H1 (cell line): ENCODE data around the gene TBL1Y. TPM values are rescaled to one million over a fixed set of nuclear protein-coding genes. Genes with fewer than 3 reads are reported as not detected.

Experiments used
- CTCF ChIA-PET: fragments of 300-600 bp; sonication (Branson Sonifier 250); formaldehyde crosslinking; loops from one replicate; lab custom pipeline; 2021; ENCODE audit not compliant: partially characterized antibody; lab: Charles Lee
- POLR2A ChIA-PET: fragments of 300-600 bp; sonication (Branson Sonifier 250); formaldehyde crosslinking; loops from one replicate; lab custom pipeline; 2021; ENCODE audit warnings: inconsistent platforms; ENCODE audit not compliant: partially characterized antibody; lab: Charles Lee
- DNase-seq, 2 experiments: peaks; one replicate each; pipeline versions ENCODE4 v3.0.0 to v3.0.0-alpha.2; 2010 to 2022; ENCODE audit warnings: low spot score in 2 of 2, low read depth in 1 of 2, mixed read lengths in 1 of 2
- FAIRE-seq: peaks from 2 replicates; lab custom pipeline; 2011; peaks lifted over from hg19 to GRCh38; lab: Jason Lieb, UNC
- H2AFZ ChIP-seq: 2 replicates; pipeline ENCODE4 v1.8.1; 2012; ENCODE audit warnings: low read length, inconsistent platforms
- H2AK5ac ChIP-seq: 2 replicates; pipeline ENCODE4 v1.6.1; 2013; ENCODE audit warnings: low read depth, low read length
- H2BK120ac ChIP-seq: replicated peaks from 2 replicates; pipeline ENCODE3; 2013; ENCODE audit warnings: low read depth, low read length, inconsistent platforms
- H2BK12ac ChIP-seq: 2 replicates; pipeline ENCODE4 v1.6.1; 2013; ENCODE audit warnings: low read depth, low read length
- H2BK15ac ChIP-seq: 2 replicates; pipeline ENCODE4 v1.6.1; 2013; ENCODE audit warnings: low read length
- H2BK20ac ChIP-seq: 2 replicates; pipeline ENCODE4 v1.6.1; 2013; ENCODE audit warnings: low read length
- H2BK5ac ChIP-seq: 2 replicates; pipeline ENCODE4 v1.6.1; 2013; ENCODE audit warnings: low read depth, low read length
- H3K14ac ChIP-seq: 2 replicates; pipeline ENCODE4 v1.6.1; 2013; ENCODE audit warnings: inconsistent platforms; ENCODE audit not compliant: insufficient read length
- H3K18ac ChIP-seq: 2 replicates; pipeline ENCODE4 v1.6.1; 2013; ENCODE audit warnings: low read length; ENCODE audit errors: extremely low read depth
- H3K23ac ChIP-seq: 2 replicates; pipeline ENCODE4 v1.6.1; 2013; ENCODE audit warnings: inconsistent platforms; ENCODE audit not compliant: insufficient read length
- H3K23me2 ChIP-seq: 2 replicates; pipeline ENCODE4 v1.6.1; 2013; ENCODE audit warnings: low read depth, low read length
- H3K27ac ChIP-seq: 2 replicates; pipeline ENCODE4 v1.6.1; 2011; ENCODE audit warnings: low read depth, low read length, inconsistent platforms
- H3K27me3 ChIP-seq, 4 experiments: replicated peaks in 1 of 4; 1 replicate in 1 of 4; 2 replicates in 3 of 4; pipeline versions ENCODE4 v1.6.1 to v1.8.1; 2011 to 2013; ENCODE audit warnings: low read length in 3 of 4, mild to moderate bottlenecking in 3 of 4, inconsistent platforms in 2 of 4, mixed read lengths in 2 of 4, moderate library complexity in 1 of 4; ENCODE audit not compliant: control insufficient read depth in 3 of 4, insufficient read depth in 3 of 4; ENCODE audit errors: extremely low read depth in 1 of 4
- H3K36me3 ChIP-seq, 4 experiments: 2 replicates each; pipeline versions ENCODE4 v1.6.1 to v1.8.1; 2011 to 2013; ENCODE audit warnings: mild to moderate bottlenecking in 4 of 4, low read length in 3 of 4, moderate library complexity in 2 of 4, control low read depth in 1 of 4, inconsistent platforms in 1 of 4; ENCODE audit not compliant: insufficient read depth in 4 of 4, control insufficient read depth in 2 of 4
- H3K4ac ChIP-seq: replicated peaks from 2 replicates; pipeline ENCODE3; 2013; ENCODE audit warnings: low read length, low read depth, mixed read lengths, inconsistent platforms; ENCODE audit not compliant: insufficient read length
- H3K4me1 ChIP-seq, 4 experiments: replicated peaks in 1 of 4; 1 replicate in 1 of 4; 2 replicates in 3 of 4; pipeline versions ENCODE4 v1.6.1 to v1.8.1; 2011 to 2013; ENCODE audit warnings: low read length in 3 of 4, inconsistent platforms in 2 of 4, mixed read lengths in 1 of 4; ENCODE audit not compliant: insufficient read depth in 4 of 4, control insufficient read depth in 3 of 4
- H3K4me2 ChIP-seq, 2 experiments: 2 replicates each; pipeline versions ENCODE4 v1.6.1 to v1.8.1; 2011 to 2013; ENCODE audit warnings: low read depth in 2 of 2, low read length in 2 of 2, control low read depth in 1 of 2, inconsistent platforms in 1 of 2, mild to moderate bottlenecking in 1 of 2; ENCODE audit not compliant: insufficient read depth in 1 of 2
- H3K4me3 ChIP-seq, 4 experiments: fragments of 200-600, 300-600 bp in 1 of 4; sonication (generic), shearing (Covaris generic), sonication (Bioruptor Twin) in 1 of 4; 2 replicates each; pipeline versions ENCODE4 v1.5.1 to v1.8.1; 2011 to 2016; ENCODE audit warnings: low read length in 4 of 4, low read depth in 3 of 4, control low read depth in 2 of 4, inconsistent platforms in 2 of 4, mild to moderate bottlenecking in 2 of 4, mixed read lengths in 1 of 4, moderate library complexity in 1 of 4; ENCODE audit not compliant: insufficient read depth in 2 of 4; ENCODE audit errors: extremely low read depth in 1 of 4
- H3K56ac ChIP-seq: replicated peaks from 2 replicates; pipeline ENCODE3; 2013; ENCODE audit warnings: low read depth, mild to moderate bottlenecking, mixed read lengths, low read length, inconsistent platforms; ENCODE audit not compliant: insufficient read length
- H3K79me1 ChIP-seq: 2 replicates; pipeline ENCODE4 v1.6.1; 2013; ENCODE audit warnings: low read depth, low read length, control low read depth
- H3K79me2 ChIP-seq, 2 experiments: 2 replicates each; pipeline versions ENCODE4 v1.6.1 to v1.8.1; 2012 to 2013; ENCODE audit warnings: low read length in 2 of 2, mild to moderate bottlenecking in 2 of 2, inconsistent platforms in 1 of 2; ENCODE audit not compliant: insufficient read depth in 2 of 2, control insufficient read depth in 1 of 2
- H3K9ac ChIP-seq, 4 experiments: replicated peaks in 1 of 4; 1 replicate in 1 of 4; 2 replicates in 3 of 4; pipeline versions ENCODE4 v1.6.1 to v1.8.1; 2011 to 2013; ENCODE audit warnings: low read depth in 3 of 4, low read length in 3 of 4, control low read depth in 2 of 4, mild to moderate bottlenecking in 2 of 4, moderate library complexity in 2 of 4, inconsistent platforms in 1 of 4; ENCODE audit errors: extremely low read depth in 1 of 4
- H3K9me3 ChIP-seq, 2 experiments: 2 replicates each; pipeline versions ENCODE4 v1.6.1 to v1.8.1; 2012 to 2013; ENCODE audit warnings: mild to moderate bottlenecking in 2 of 2, moderate library complexity in 2 of 2, control low read depth in 1 of 2, inconsistent platforms in 1 of 2, low read depth in 1 of 2, low read length in 1 of 2, mixed read lengths in 1 of 2; ENCODE audit not compliant: insufficient read depth in 2 of 2
- H4K20me1 ChIP-seq, 2 experiments: replicated peaks in 1 of 2; 2 replicates each; pipeline versions ENCODE3 to v1.8.1; 2011 to 2013; ENCODE audit warnings: inconsistent platforms in 2 of 2, low read length in 2 of 2, mild to moderate bottlenecking in 1 of 2; ENCODE audit not compliant: insufficient read depth in 2 of 2, control insufficient read depth in 1 of 2
- H4K5ac ChIP-seq: 2 replicates; pipeline ENCODE4 v1.6.1; 2013; ENCODE audit warnings: low read length, low read depth, mixed read lengths, inconsistent platforms; ENCODE audit not compliant: insufficient read length
- H4K8ac ChIP-seq: 2 replicates; pipeline ENCODE4 v1.8.0; 2013; ENCODE audit warnings: mild to moderate bottlenecking, moderate library complexity, low read length, inconsistent platforms; ENCODE audit not compliant: insufficient read depth; ENCODE audit errors: extremely low read depth
- H4K91ac ChIP-seq: replicated peaks from 2 replicates; pipeline ENCODE3; 2013; ENCODE audit warnings: low read length, mixed read lengths, inconsistent platforms; ENCODE audit not compliant: insufficient read length
- CTBP2 ChIP-seq: IDR thresholded peaks from 2 replicates; pipeline ENCODE4 v1.7.0; 2011; ENCODE audit warnings: borderline replicate concordance, mild to moderate bottlenecking, moderate library complexity, mixed read lengths, low read length; ENCODE audit not compliant: insufficient read depth, insufficient read length
- EZH2 ChIP-seq: fragments of 200-600 bp; sonication (generic); IDR thresholded peaks from 2 replicates; pipeline ENCODE4 v1.7.1; 2012; ENCODE audit warnings: low read depth, mild to moderate bottlenecking, moderate library complexity, low read length, inconsistent platforms; ENCODE audit not compliant: severe bottlenecking
- HDAC2 ChIP-seq, 2 experiments: fragments of 300-600 bp in 1 of 2; sonication (generic) in 1 of 2; IDR thresholded peaks; 2 replicates each; pipeline ENCODE4 v1.6.1; 2011 to 2012; ENCODE audit warnings: low read depth in 2 of 2, low read length in 2 of 2, mild to moderate bottlenecking in 2 of 2, moderate library complexity in 2 of 2, borderline replicate concordance in 1 of 2, inconsistent platforms in 1 of 2
- KDM4A ChIP-seq: IDR thresholded peaks from one replicate; pipeline ENCODE4 v1.7.1; 2012; ENCODE audit warnings: low read depth, mild to moderate bottlenecking, moderate library complexity, low read length, inconsistent platforms; ENCODE audit not compliant: severe bottlenecking
- RNF2 ChIP-seq: fragments of 200-900, 300-1000 bp; sonication (generic); IDR thresholded peaks from 2 replicates; pipeline ENCODE4 v1.7.1; 2016; ENCODE audit warnings: borderline replicate concordance, low read depth, mild to moderate bottlenecking, antibody characterized with exemption, low read length; ENCODE audit not compliant: poor library complexity, severe bottlenecking; ENCODE audit errors: missing control alignments
- SIX5 ChIP-seq: IDR thresholded peaks from 2 replicates; pipeline ENCODE4 v1.6.1; 2011; ENCODE audit warnings: mild to moderate bottlenecking, low read depth, low read length
- WGBS, 2 experiments: shearing (Covaris generic) in 1 of 2; methylation state at CpG; one replicate each; pipeline versions ENCODE4 v1.1.6 to v1.1.7; 2013 to 2015; ENCODE audit warnings: low lambda C conversion rate in 2 of 2, mixed read lengths in 2 of 2, inconsistent platforms in 1 of 2, low coverage in 1 of 2, missing lambda C conversion rate in 1 of 2; ENCODE audit not compliant: insufficient replicate concordance in 2 of 2, insufficient coverage in 1 of 2, insufficient read length in 1 of 2; ENCODE audit errors: extremely low coverage in 1 of 2, missing lambda C conversion rate in 1 of 2; 5-methylcytosine and 5-hydroxymethylcytosine counted together
- polyA plus RNA-seq, 7 experiments: library from polyadenylated mRNA; depleted of rRNA in 3 of 7; stranded (reverse) in 5 of 7; unstranded in 2 of 7; fragments of >200 nt in 5 of 7; fragments of 200-250 nt in 2 of 7; gene quantifications; 1 replicate in 5 of 7; 2 replicates in 1 of 7; 4 replicates in 1 of 7; pipeline versions ENCODE4 v1.2.1 to v1.2.3, GENCODE V29; 2011 to 2013; ENCODE audit warnings: missing spikeins in 2 of 7, mixed read lengths in 2 of 7
- total RNA-seq: library from RNA; stranded (reverse); fragmentation: NEBNext Ultra II Directional; extraction: Animal tissue kit (Norgen Biotek cat#: 25700); gene quantifications from 2 replicates; pipeline ENCODE4 v1.2.1, GENCODE V29; 2021
- TF ChIP-seq, protein P1 (sequence below): IDR thresholded peaks from 2 replicates; pipeline ENCODE4 v1.6.1; 2011; ENCODE audit warnings: low read length, improper control_type of control experiment
- TF ChIP-seq, protein P2 (sequence below): IDR thresholded peaks from 2 replicates; pipeline ENCODE4 v1.6.1; 2011; ENCODE audit warnings: low read depth, mild to moderate bottlenecking, low read length; ENCODE audit not compliant: insufficient read depth
- TF ChIP-seq, protein P3 (sequence below): IDR thresholded peaks from 2 replicates; pipeline ENCODE4 v1.6.1; 2012; ENCODE audit warnings: inconsistent platforms

Gene TBL1Y
- total and polyA plus RNA-seq, 2 of the 8 experiments (the other 6 are each of a cell fraction or from before 2014, with no cell fraction given), result 2.5 to 4.2 TPM

DNA sequence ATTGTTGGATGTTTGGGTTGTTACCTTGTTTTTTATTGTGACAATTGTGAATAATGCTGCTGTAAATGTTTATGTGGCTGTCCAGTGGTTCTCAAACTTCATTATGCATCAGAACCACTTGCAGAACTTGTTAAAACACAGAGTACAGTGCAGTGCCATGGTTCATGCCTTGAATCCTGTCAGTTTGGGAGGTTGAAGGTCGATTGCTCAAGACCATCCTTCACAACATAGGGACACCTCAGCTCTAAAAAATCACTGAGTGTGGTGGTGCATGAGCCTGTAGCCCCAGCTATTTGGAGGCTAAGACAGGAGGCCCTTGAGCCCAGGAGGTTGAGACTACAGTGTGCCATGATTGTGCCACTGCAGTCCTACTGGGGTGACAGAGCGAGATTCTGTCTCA lies 25.0 kb downstream of the TBL1Y start:
- H3K9me3 ChIP-seq, result no peaks in the 10 kb centered on the region
- no peaks in the 10 kb centered on the region for H4K20me1 ChIP-seq
- H3K23ac ChIP-seq, result no peak overlapping the region
- H2BK12ac ChIP-seq, result no peak overlapping the region
- H3K36me3 ChIP-seq, result no peaks in the 10 kb centered on the region
- H2AK5ac ChIP-seq, result no peak overlapping the region
- no peak overlapping the region for H3K4ac ChIP-seq
- FAIRE-seq (no peak), DNase-seq (no peak)
- H2BK5ac ChIP-seq, result no peak overlapping the region
- TF ChIP-seq CTBP2 (no peak), RNF2 (no peak), KDM4A (no peak), HDAC2 (IDR thresholded peaks at IDR 0.05; ENCODE audit: borderline replicate concordance in 1 of 2, low read depth in 2 of 2, low read length in 2 of 2) (no peak), SIX5 (no peak), EZH2 (no peak)
- TF ChIP-seq, protein P1, sequence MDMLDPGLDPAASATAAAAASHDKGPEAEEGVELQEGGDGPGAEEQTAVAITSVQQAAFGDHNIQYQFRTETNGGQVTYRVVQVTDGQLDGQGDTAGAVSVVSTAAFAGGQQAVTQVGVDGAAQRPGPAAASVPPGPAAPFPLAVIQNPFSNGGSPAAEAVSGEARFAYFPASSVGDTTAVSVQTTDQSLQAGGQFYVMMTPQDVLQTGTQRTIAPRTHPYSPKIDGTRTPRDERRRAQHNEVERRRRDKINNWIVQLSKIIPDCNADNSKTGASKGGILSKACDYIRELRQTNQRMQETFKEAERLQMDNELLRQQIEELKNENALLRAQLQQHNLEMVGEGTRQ, result no peak
- TF ChIP-seq, protein P2, sequence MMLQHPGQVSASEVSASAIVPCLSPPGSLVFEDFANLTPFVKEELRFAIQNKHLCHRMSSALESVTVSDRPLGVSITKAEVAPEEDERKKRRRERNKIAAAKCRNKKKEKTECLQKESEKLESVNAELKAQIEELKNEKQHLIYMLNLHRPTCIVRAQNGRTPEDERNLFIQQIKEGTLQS, result no peak
- TF ChIP-seq, protein P3, sequence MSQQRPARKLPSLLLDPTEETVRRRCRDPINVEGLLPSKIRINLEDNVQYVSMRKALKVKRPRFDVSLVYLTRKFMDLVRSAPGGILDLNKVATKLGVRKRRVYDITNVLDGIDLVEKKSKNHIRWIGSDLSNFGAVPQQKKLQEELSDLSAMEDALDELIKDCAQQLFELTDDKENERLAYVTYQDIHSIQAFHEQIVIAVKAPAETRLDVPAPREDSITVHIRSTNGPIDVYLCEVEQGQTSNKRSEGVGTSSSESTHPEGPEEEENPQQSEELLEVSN, result no peak
- no peaks in the 10 kb centered on the region for H3K79me1 ChIP-seq
- no peak overlapping the region for H3K4me2 ChIP-seq
- H3K9ac ChIP-seq, result no peak overlapping the region
- H3K14ac ChIP-seq, result no peak overlapping the region
- no peak overlapping the region for H2BK120ac ChIP-seq
- H3K4me1 ChIP-seq, result no peaks in the 10 kb centered on the region
- POLR2A ChIA-PET, result interaction anchor here (0.6 kb wide), 1 partner anchor 110 kb away, joined by 3 read pairs; no protein-coding TSS in a partner anchor
- H2BK15ac ChIP-seq, result no peak overlapping the region
- no peak overlapping the region for H4K5ac ChIP-seq
- no peak overlapping the region for H3K18ac ChIP-seq
- no peak overlapping the region for H3K27ac ChIP-seq
- H2BK20ac ChIP-seq, result no peak overlapping the region
- H3K56ac ChIP-seq, result no peak overlapping the region
- 94% methylated on average over 2 of the region's 2 CpGs; no CpG with 5 or more reads in 1 of the 2 experiments for WGBS, 2 experiments
- no peaks in the 10 kb centered on the region for H3K79me2 ChIP-seq
- H2AFZ ChIP-seq, result no peak overlapping the region
- H3K27me3 ChIP-seq, result no peaks in the 10 kb centered on the region
- CTCF ChIA-PET, result interaction anchor here (1.7 kb wide), 1 partner anchor 12 kb away, joined by 5 read pairs; no protein-coding TSS in a partner anchor
- H4K91ac ChIP-seq, result no peak overlapping the region
- H3K4me3 ChIP-seq, result no peak overlapping the region
- H4K8ac ChIP-seq, result no peak overlapping the region
- H3K23me2 ChIP-seq, result no peaks in the 10 kb centered on the region
